Endothelial cell of umbilical vein (primary cell): ENCODE measurements around the gene CTDP1. TPM values are rescaled to one million over a fixed set of nuclear protein-coding genes. Genes with fewer than 3 reads are reported as not detected.

Experiments
- BruUV-seq: library from RNA; stranded (reverse); fragments of 400-500 nt; replicated peaks from 2 replicates; lab custom pipeline; 2021; lab: Mats Ljungman, UMichigan
- CTCF ChIA-PET: fragments of 300-600, 350-600 bp; sonication (Branson Sonifier 250); formaldehyde crosslinking; loops from one replicate; lab custom pipeline; 2021; ENCODE audit warnings: antibody characterized with exemption, inconsistent platforms; lab: Charles Lee
- POLR2A ChIA-PET: fragments of 300-600, 350-600 bp; sonication (Branson Sonifier 250); formaldehyde crosslinking; loops from one replicate; lab custom pipeline; 2021; ENCODE audit warnings: antibody characterized with exemption, inconsistent platforms; lab: Charles Lee
- DNase-seq: peaks from one replicate; pipeline ENCODE4 v3.0.0-alpha.2; 2011; ENCODE audit warnings: low read depth, low spot score
- FAIRE-seq: peaks from 2 replicates; lab custom pipeline; 2011; peaks lifted over from hg19 to GRCh38; lab: Jason Lieb, UNC
- H2AFZ ChIP-seq: 2 replicates; pipeline ENCODE4 v1.6.0; 2012; ENCODE audit warnings: low read depth, low read length, control low read depth, inconsistent platforms
- H3K27ac ChIP-seq: 2 replicates; pipeline ENCODE4 v1.5.1; 2011; ENCODE audit warnings: low read depth, mild to moderate bottlenecking, control low read depth, low read length, moderate library complexity; ENCODE audit not compliant: insufficient read depth
- H3K27me3 ChIP-seq, 2 experiments: 2 replicates each; pipeline versions ENCODE4 v1.6.0 to v1.6.1; 2011; ENCODE audit warnings: low read length in 2 of 2, mixed read lengths in 1 of 2; ENCODE audit not compliant: control insufficient read depth in 2 of 2, insufficient read depth in 2 of 2
- H3K36me3 ChIP-seq, 2 experiments: 2 replicates in 1 of 2; 3 replicates in 1 of 2; pipeline ENCODE4 v1.5.1; 2011; ENCODE audit warnings: low read length in 2 of 2, mild to moderate bottlenecking in 1 of 2, moderate library complexity in 1 of 2; ENCODE audit not compliant: control insufficient read depth in 2 of 2, insufficient read depth in 2 of 2; ENCODE audit errors: extremely low read depth in 1 of 2
- H3K4me1 ChIP-seq: 3 replicates; pipeline ENCODE4 v1.5.1; 2011; ENCODE audit warnings: mild to moderate bottlenecking, low read length; ENCODE audit not compliant: control insufficient read depth, insufficient read depth; ENCODE audit errors: extremely low read depth
- H3K4me2 ChIP-seq: 2 replicates; pipeline ENCODE4 v1.6.1; 2011; ENCODE audit warnings: low read length, control low read depth, mixed read lengths; ENCODE audit not compliant: insufficient read depth
- H3K4me3 ChIP-seq, 3 experiments: fragments of 200-600 bp in 1 of 3; sonication (generic), shearing (Covaris generic) in 1 of 3; replicated peaks in 1 of 3; 2 replicates each; pipeline ENCODE4 v1.5.1; 2011 to 2016; ENCODE audit warnings: control low read depth in 3 of 3, low read length in 3 of 3, mild to moderate bottlenecking in 2 of 3, inconsistent platforms in 1 of 3, low read depth in 1 of 3, moderate library complexity in 1 of 3; ENCODE audit not compliant: insufficient read depth in 1 of 3
- H3K79me2 ChIP-seq: 2 replicates; pipeline ENCODE4 v1.6.0; 2012; ENCODE audit warnings: low read length, inconsistent platforms; ENCODE audit not compliant: control insufficient read depth, insufficient read depth
- H3K9ac ChIP-seq: replicated peaks from 2 replicates; pipeline ENCODE3; 2011; ENCODE audit warnings: low read length, control low read depth; ENCODE audit not compliant: insufficient read depth; ENCODE audit errors: extremely low read depth
- H3K9me1 ChIP-seq: replicated peaks from 3 replicates; pipeline ENCODE4 v1.6.0; 2011; ENCODE audit warnings: mild to moderate bottlenecking, low read length; ENCODE audit not compliant: control insufficient read depth, insufficient read depth; ENCODE audit errors: extremely low read depth
- H3K9me3 ChIP-seq: replicated peaks from 2 replicates; pipeline ENCODE4 v1.5.1; 2012; ENCODE audit warnings: low read length, inconsistent platforms; ENCODE audit not compliant: control insufficient read depth, insufficient read depth
- H4K20me1 ChIP-seq: replicated peaks from 2 replicates; pipeline ENCODE3; 2011; ENCODE audit warnings: mild to moderate bottlenecking, low read length; ENCODE audit not compliant: control insufficient read depth, insufficient read depth; ENCODE audit errors: extremely low read depth
- EZH2 ChIP-seq: IDR thresholded peaks from 2 replicates; pipeline ENCODE4 v1.6.1; 2012; ENCODE audit warnings: borderline replicate concordance, low read depth, mild to moderate bottlenecking, moderate library complexity, low read length, inconsistent platforms; ENCODE audit not compliant: severe bottlenecking
- FOS ChIP-seq: IDR thresholded peaks from 2 replicates; pipeline ENCODE4 v1.6.1; 2011; ENCODE audit warnings: mild to moderate bottlenecking, low read length, moderate library complexity, borderline replicate concordance; ENCODE audit not compliant: insufficient read depth
- GATA2 ChIP-seq: IDR thresholded peaks from 2 replicates; pipeline ENCODE4 v1.7.0; 2011; ENCODE audit warnings: low read depth, mild to moderate bottlenecking, moderate library complexity, mixed read lengths, low read length; ENCODE audit not compliant: insufficient read length, insufficient read depth
- JUN ChIP-seq: IDR thresholded peaks from 2 replicates; pipeline ENCODE4 v1.6.1; 2011; ENCODE audit warnings: borderline replicate concordance, low read depth; ENCODE audit not compliant: insufficient read length, insufficient read depth
- MYC ChIP-seq: IDR thresholded peaks from one replicate; pipeline ENCODE4 v1.6.1; 2011; ENCODE audit warnings: mild to moderate bottlenecking, low read depth, low read length
- POLR2A ChIP-seq: IDR thresholded peaks from 2 replicates; pipeline ENCODE4 v1.6.1; 2012; ENCODE audit warnings: low read depth, mild to moderate bottlenecking, control low read depth, low read length
- POLR2AphosphoS5 ChIP-seq: IDR thresholded peaks from 2 replicates; pipeline ENCODE4 v1.6.1; 2012; ENCODE audit warnings: low read depth, mild to moderate bottlenecking, control low read depth, low read length, moderate library complexity; ENCODE audit not compliant: insufficient read depth
- dilution Hi-C: fragments of 300-500 bp; cut with MboI; formaldehyde crosslinking; loops from one replicate; pipeline ENCODE4 v1.15.0; 2019; ENCODE audit warnings: low sequenced_read_pairs; ENCODE audit not compliant: extremely low pct_ligation_motif_present
- intact Hi-C: fragments of 100-400 bp; cut with micrococcal nuclease; formaldehyde crosslinking; loops from one replicate; pipeline ENCODE4 v1.10.0; 2022
- polyA plus RNA-seq, 4 experiments: library from polyadenylated mRNA; depleted of rRNA in 3 of 4; stranded (reverse) in 3 of 4; unstranded in 1 of 4; fragments of >200 nt; gene quantifications; 2 replicates each; pipeline versions ENCODE4 v1.2.1 to v1.2.3, GENCODE V29; 2011 to 2012; ENCODE audit warnings: missing spikeins in 1 of 4
- total RNA-seq: library from RNA; stranded (reverse); gene quantifications from 2 replicates; pipeline ENCODE4 v1.2.3, GENCODE V29; 2021
- TF ChIP-seq, protein P1 (sequence below): IDR thresholded peaks from 2 replicates; pipeline ENCODE4 v1.6.1; 2011; ENCODE audit not compliant: insufficient read depth, insufficient read length
- TF ChIP-seq, protein P2 (sequence below), 2 donors: IDR thresholded peaks; 1 replicate in 1 of 2; 2 replicates in 1 of 2; pipeline ENCODE4 v1.5.1; 2011; ENCODE audit warnings: low read length in 2 of 2, mild to moderate bottlenecking in 2 of 2, moderate library complexity in 2 of 2, control low read depth in 1 of 2, inconsistent platforms in 1 of 2, low read depth in 1 of 2; ENCODE audit not compliant: insufficient read depth in 1 of 2; ENCODE audit errors: extremely low read depth in 1 of 2

The CTDP1 gene
- total and polyA plus RNA-seq, 2 donors (not counting 3 experiments of a cell fraction or from before 2014, with no cell fraction given) = 15.3 to 27.6 TPM

DNA sequence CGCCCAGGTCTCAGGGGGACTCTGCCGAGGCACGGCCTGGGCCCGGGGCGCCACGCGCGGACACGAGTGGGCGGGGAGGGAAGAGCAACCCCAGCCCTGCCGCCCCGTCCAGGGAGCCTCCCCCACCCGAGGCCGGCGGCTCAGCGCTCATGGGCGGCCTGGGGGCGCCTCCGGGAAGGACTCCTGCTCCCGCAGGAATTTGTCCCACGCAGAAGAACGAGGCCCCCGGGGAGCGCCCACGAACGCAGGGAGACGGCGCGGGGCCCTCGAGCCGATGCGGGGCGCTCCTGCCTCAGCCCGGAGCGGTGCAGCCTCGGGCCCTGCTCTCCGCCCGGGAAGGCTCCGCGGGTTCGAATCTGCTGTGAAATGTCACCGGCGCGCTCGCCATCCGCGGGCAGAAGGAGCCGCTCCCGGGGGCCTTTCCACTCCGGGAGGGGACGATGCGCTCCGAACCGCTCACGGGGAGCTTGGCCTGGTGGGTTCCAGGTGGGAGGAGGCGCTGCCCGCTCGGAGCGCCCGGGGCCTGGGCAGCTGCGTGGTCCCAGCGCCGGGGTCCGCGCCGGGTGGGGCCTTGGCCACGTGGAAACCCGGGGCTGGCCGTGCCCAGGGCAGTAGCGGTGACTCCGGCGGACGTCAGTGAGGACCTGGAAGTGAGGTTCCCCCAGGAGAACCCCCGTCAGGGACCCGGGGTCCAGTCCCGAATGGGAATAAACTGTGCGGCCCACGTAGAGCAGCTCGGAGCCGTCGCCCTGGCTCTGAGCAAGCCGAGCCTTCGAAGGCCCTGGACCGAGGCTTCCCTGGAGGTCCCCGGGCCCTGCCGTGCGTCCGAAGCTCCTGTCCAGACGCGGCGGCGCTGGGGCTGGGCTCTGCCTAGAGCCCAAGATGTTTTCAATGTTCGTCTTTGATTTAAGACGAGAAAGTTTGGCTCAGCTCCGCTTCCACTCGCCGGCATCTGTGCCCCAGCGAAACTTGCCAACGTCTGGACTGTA lies 41.4 kb upstream of the CTDP1 start:
- TF ChIP-seq FOS = no peak
- peak; percentile 66 for TF ChIP-seq EZH2
- intact Hi-C loops (no loop called here), dilution Hi-C loops (no loop called here)
- Histone ChIP-seq H3K4me2 (no peak overlapping the region), H3K9me3 (no peaks in the 10 kb centered on the region), H3K27ac (no peak overlapping the region), H3K79me2 (no peaks in the 10 kb centered on the region), H4K20me1 (no peaks in the 10 kb centered on the region), H3K9ac (no peak overlapping the region), H3K36me3 (no peaks in the 10 kb centered on the region), H2AFZ (no peak overlapping the region), H3K9me1 (no peaks in the 10 kb centered on the region), H3K4me1 (no peaks in the 10 kb centered on the region), H3K4me3 (no peak overlapping the region), H3K27me3 (peaks cover 4 to 14% of the 10 kb centered on the region in 2 experiments)
- ChIA-PET CTCF (no interaction called here), POLR2A (no interaction called here)
- FAIRE-seq (no peak), DNase-seq (no peak)
- no TSS peak for BruUV-seq

DNA sequence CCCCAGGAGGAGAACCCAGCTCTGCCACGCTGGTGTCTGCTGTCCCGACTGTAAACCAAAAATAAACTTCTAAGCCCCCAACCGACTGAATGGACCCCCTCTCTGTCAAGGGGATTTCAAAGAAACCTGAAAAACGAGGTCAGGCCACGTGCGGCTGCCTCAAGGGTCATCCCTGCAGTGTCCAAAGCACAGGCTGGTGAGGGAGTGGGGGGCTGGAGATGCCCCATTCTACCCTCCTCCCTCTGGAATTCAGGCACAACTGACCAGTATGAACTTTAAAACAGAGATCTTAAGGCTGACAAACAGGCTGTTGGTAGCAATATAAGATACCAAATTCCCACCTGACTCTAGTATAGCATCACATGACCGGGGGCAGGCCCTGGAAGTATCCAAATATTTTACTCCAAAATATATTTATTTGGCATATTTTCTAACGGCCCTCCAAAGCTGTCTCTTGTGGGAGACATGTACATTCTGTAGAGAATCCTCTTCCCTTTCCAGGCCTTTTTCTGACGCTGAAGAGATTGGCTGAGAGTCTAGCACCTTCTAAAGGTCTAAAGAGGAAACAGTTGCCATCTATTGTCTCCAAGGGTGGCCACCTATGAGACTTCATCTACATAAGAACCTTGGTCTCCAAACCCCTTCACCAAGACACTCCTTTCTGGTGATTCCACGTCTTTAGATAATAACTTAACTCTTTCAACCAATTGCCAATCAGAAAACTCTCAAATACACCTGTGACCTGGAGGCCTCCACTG lies 40.4 kb upstream of the CTDP1 start:
- Histone ChIP-seq H3K9ac (no peak overlapping the region), H3K4me1 (no peaks in the 10 kb centered on the region), H2AFZ (no peak overlapping the region), H3K4me3 (no peak overlapping the region), H3K9me1 (no peaks in the 10 kb centered on the region), H3K9me3 (no peaks in the 10 kb centered on the region), H4K20me1 (no peaks in the 10 kb centered on the region), H3K27ac (no peak overlapping the region), H3K27me3 (peaks cover 4 to 14% of the 10 kb centered on the region in 2 experiments), H3K79me2 (no peaks in the 10 kb centered on the region), H3K36me3 (no peaks in the 10 kb centered on the region), H3K4me2 (no peak overlapping the region)
- DNase-seq = no peak
- ChIA-PET POLR2A (no interaction called here), CTCF (no interaction called here)
- intact Hi-C loops = no loop called here
- BruUV-seq = no TSS peak
- dilution Hi-C loops = no loop called here
- FAIRE-seq = no peak
- TF ChIP-seq GATA2 (no peak), EZH2 (no peak), POLR2A (no peak), JUN (no peak), POLR2AphosphoS5 (no peak), MYC (no peak), FOS (no peak)
- TF ChIP-seq, protein P1, sequence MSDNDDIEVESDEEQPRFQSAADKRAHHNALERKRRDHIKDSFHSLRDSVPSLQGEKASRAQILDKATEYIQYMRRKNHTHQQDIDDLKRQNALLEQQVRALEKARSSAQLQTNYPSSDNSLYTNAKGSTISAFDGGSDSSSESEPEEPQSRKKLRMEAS = no peak
- TF ChIP-seq, protein P2, sequence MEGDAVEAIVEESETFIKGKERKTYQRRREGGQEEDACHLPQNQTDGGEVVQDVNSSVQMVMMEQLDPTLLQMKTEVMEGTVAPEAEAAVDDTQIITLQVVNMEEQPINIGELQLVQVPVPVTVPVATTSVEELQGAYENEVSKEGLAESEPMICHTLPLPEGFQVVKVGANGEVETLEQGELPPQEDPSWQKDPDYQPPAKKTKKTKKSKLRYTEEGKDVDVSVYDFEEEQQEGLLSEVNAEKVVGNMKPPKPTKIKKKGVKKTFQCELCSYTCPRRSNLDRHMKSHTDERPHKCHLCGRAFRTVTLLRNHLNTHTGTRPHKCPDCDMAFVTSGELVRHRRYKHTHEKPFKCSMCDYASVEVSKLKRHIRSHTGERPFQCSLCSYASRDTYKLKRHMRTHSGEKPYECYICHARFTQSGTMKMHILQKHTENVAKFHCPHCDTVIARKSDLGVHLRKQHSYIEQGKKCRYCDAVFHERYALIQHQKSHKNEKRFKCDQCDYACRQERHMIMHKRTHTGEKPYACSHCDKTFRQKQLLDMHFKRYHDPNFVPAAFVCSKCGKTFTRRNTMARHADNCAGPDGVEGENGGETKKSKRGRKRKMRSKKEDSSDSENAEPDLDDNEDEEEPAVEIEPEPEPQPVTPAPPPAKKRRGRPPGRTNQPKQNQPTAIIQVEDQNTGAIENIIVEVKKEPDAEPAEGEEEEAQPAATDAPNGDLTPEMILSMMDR (IDR thresholded peaks at IDR 0.05; ENCODE audit: extremely low read depth in 1 of 2, insufficient read depth in 1 of 2, low read depth in 1 of 2, low read length in 2 of 2) = no peak
